ENCODE measurements around the gene MAP2K7. TPM values are rescaled to one million over a fixed set of nuclear protein-coding genes. Genes with fewer than 3 reads are reported as not detected.

MAP2K7 gene
- total RNA-seq, 1 experiment from 2014 or later: 37.4 TPM

DNA sequence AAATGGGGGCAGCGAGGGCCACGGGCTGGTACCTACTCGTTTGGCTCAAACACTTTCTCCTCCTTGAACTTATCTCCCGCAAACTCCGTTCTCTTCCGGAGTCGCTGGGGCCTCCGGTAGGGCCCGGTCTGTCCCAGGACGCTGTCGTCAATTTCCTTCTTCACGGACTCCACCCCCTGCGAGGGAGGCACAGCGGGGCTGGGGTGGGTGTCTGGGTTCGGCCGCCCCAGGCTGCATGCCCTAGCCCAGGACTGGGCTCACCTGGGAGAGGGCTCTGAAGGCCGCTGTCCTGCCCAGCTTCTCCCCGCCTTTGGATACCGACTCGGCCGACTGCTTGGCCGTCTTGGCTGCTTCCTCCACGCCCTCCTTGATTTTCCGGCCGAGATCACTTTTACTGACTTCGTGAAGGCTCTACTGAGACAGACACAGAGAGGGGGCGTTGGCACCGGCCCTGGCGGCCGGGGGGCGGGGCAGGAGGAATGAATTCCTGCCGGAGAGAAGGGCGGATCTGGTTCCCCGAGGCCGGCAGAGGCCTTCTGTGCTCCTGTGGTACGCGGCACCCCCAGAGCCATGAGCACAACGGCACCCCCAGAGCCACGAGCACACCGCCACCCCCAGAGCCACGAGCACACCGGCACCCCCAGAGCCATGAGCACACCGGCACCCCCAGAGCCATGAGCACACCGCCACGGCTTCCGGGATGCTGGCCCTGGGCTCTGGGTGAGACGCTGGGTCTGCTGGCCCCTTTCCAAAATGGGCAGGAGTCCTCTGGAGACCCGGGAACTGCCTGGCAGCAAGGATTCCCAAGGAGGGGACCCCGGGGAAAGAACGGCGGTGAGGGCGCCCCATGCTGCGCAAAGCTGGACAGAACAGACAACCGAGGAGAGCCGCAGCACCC is 30.4 kb downstream of the MAP2K7 start:
- Histone ChIP-seq H3K9me3 (no peaks in the 10 kb centered on the region), H3K27me3 (replicated peaks; ENCODE audit: control insufficient read depth, insufficient read depth, low read length) (no peaks in the 10 kb centered on the region), H3K4me3 (ENCODE audit: low read depth, low read length) (no peak overlapping the region), H3K36me3 (ENCODE audit: control insufficient read depth, insufficient read depth, low read length) (peaks cover 1% of the 10 kb centered on the region; the same call in 1 of the 2 replicates), H3K4me1 (peaks cover 6% of the 10 kb centered on the region; the same call in 1 of the 2 replicates)
- POLR2A ChIA-PET: interaction anchor here (0.6 to 1.2 kb wide), 2 partner anchors 10 to 19 kb away, joined by 6 to 7 read pairs; partner anchors contain the start of genes TGFBR3L and TIMM44
- Mint-ChIP-seq H3K27ac (ENCODE audit: unreplicated experiment) (no peak overlapping the region), H3K36me3 (ENCODE audit: insufficient read depth, unreplicated experiment) (peaks cover 81% of the 10 kb centered on the region), H3K9me3 (ENCODE audit: unreplicated experiment) (no peaks in the 10 kb centered on the region), H3K4me3 (ENCODE audit: unreplicated experiment) (no peak overlapping the region), H3K4me1 (ENCODE audit: low read depth, unreplicated experiment) (peaks cover 3% of the 10 kb centered on the region), H3K27me3 (ENCODE audit: insufficient read depth, unreplicated experiment) (no peaks in the 10 kb centered on the region)
- BruUV-seq (replicated peaks): no TSS peak
- no peak for DNase-seq
- CTCF ChIA-PET: interaction anchor here (0.6 kb wide), 1 partner anchor 18 kb away, joined by 3 read pairs; no protein-coding TSS in a partner anchor
- TF ChIP-seq, protein P1, sequence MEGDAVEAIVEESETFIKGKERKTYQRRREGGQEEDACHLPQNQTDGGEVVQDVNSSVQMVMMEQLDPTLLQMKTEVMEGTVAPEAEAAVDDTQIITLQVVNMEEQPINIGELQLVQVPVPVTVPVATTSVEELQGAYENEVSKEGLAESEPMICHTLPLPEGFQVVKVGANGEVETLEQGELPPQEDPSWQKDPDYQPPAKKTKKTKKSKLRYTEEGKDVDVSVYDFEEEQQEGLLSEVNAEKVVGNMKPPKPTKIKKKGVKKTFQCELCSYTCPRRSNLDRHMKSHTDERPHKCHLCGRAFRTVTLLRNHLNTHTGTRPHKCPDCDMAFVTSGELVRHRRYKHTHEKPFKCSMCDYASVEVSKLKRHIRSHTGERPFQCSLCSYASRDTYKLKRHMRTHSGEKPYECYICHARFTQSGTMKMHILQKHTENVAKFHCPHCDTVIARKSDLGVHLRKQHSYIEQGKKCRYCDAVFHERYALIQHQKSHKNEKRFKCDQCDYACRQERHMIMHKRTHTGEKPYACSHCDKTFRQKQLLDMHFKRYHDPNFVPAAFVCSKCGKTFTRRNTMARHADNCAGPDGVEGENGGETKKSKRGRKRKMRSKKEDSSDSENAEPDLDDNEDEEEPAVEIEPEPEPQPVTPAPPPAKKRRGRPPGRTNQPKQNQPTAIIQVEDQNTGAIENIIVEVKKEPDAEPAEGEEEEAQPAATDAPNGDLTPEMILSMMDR (IDR thresholded peaks at IDR 0.05; ENCODE audit: insufficient read depth in 1 of 2, low read depth in 1 of 2, low read length in 1 of 2, severe bottlenecking in 1 of 2, unreplicated experiment in 1 of 2): no peak
- intact Hi-C loops (cut with micrococcal nuclease; ENCODE audit: unreplicated experiment): no loop called here

DNA sequence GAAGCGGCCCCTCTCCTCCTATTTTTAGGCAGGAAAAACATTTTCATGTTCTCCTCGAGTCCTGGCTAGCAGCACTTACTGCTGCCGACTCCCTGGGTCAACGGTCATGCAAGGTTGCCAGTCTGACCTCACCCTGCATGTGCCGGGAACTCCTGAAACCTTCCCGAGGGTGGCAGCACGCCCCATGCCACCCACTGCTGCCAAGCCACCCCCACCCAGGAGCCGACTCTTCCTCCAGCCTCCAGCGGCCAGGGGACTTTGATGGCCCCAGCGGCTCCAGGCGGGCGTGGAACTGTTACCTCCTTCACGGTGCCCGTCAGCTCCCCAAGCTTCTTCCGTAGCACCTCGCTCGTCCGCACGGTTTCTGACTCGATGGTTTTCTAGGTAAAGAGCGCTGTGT is 31.1 kb downstream of the MAP2K7 start:
- H3K36me3 ChIP-seq (ENCODE audit: control insufficient read depth, insufficient read depth, low read length): peaks cover 1% of the 10 kb centered on the region; the same call in 1 of the 2 replicates

DNA sequence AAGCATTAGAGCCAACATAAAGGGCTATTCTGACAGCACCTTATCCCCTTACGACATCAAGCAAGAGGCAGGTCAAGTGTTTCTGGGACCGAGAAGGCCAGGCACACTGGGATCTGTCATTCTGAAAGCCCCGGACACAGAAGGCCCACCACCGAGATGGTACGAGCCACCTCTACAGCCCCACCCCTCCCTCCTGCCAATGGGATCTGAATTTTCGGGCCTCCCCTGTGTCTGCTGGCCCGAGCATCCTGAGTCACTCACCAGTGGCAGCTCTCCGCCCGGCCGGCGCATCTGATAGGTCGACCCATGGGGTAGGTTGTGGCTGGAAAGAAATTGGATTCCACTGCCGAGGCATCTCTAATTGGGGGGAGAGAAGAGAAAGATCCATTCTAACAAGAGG is 37.2 kb downstream of the MAP2K7 start:
- intact Hi-C loops (cut with micrococcal nuclease; ENCODE audit: unreplicated experiment): loop anchor here (10.0 kb wide), 1 partner anchor 214 kb away; no protein-coding TSS in a partner anchor
- Mint-ChIP-seq H3K4me1 (ENCODE audit: low read depth, unreplicated experiment) (peaks cover 6% of the 10 kb centered on the region), H3K36me3 (ENCODE audit: insufficient read depth, unreplicated experiment) (peaks cover 83% of the 10 kb centered on the region), H3K27ac (ENCODE audit: unreplicated experiment) (peak overlapping the region; percentile 42), H3K4me3 (ENCODE audit: unreplicated experiment) (no peak overlapping the region), H3K27me3 (ENCODE audit: insufficient read depth, unreplicated experiment) (no peaks in the 10 kb centered on the region), H3K9me3 (ENCODE audit: unreplicated experiment) (no peaks in the 10 kb centered on the region)
- TF ChIP-seq, protein P1 (IDR thresholded peaks at IDR 0.05; ENCODE audit: insufficient read depth in 1 of 2, low read depth in 1 of 2, low read length in 1 of 2, severe bottlenecking in 1 of 2, unreplicated experiment in 1 of 2): no peak
- ChIA-PET POLR2A (no interaction called here), CTCF (interaction anchor here (0.6 to 0.7 kb wide), 2 partner anchors 20 to 229 kb away, joined by 3 to 4 read pairs; partner anchors contain the start of gene SNAPC2)
- Histone ChIP-seq H3K4me3 (ENCODE audit: low read depth, low read length) (no peak overlapping the region), H3K9me3 (no peaks in the 10 kb centered on the region), H3K36me3 (ENCODE audit: control insufficient read depth, insufficient read depth, low read length) (peaks cover 3% of the 10 kb centered on the region), H3K4me1 (no peaks in the 10 kb centered on the region; the same call in 1 of the 2 replicates), H3K27me3 (replicated peaks; ENCODE audit: control insufficient read depth, insufficient read depth, low read length) (no peaks in the 10 kb centered on the region)
- DNase-seq: no peak
- BruUV-seq (replicated peaks): no TSS peak

More for the DNA sequence above, 31.1 kb downstream of the MAP2K7 start:
- CTCF ChIA-PET: no interaction called here
- intact Hi-C loops (cut with micrococcal nuclease; ENCODE audit: unreplicated experiment): no loop called here
- H3K9me3 ChIP-seq: no peaks in the 10 kb centered on the region
- POLR2A ChIA-PET: interaction anchor here (1.2 kb wide), 1 partner anchor 9 kb away, joined by 7 read pairs; the partner anchor contains the start of gene TIMM44
- H3K27me3 Mint-ChIP-seq (ENCODE audit: insufficient read depth, unreplicated experiment): no peaks in the 10 kb centered on the region
- H3K9me3 Mint-ChIP-seq (ENCODE audit: unreplicated experiment): no peaks in the 10 kb centered on the region
- H3K36me3 Mint-ChIP-seq (ENCODE audit: insufficient read depth, unreplicated experiment): peaks cover 81% of the 10 kb centered on the region
- no peaks in the 10 kb centered on the region for H3K4me1 Mint-ChIP-seq (ENCODE audit: low read depth, unreplicated experiment)
- H3K4me3 Mint-ChIP-seq (ENCODE audit: unreplicated experiment): no peak overlapping the region
- no TSS peak for BruUV-seq (replicated peaks)
- no peaks in the 10 kb centered on the region for H3K27me3 ChIP-seq (replicated peaks; ENCODE audit: control insufficient read depth, insufficient read depth, low read length)
- no peak for DNase-seq
- no peak overlapping the region for H3K4me3 ChIP-seq (ENCODE audit: low read depth, low read length)
- no peaks in the 10 kb centered on the region; the same call in 1 of the 2 replicates for H3K4me1 ChIP-seq
- TF ChIP-seq, protein P1 (IDR thresholded peaks at IDR 0.05; ENCODE audit: insufficient read depth in 1 of 2, low read depth in 1 of 2, low read length in 1 of 2, severe bottlenecking in 1 of 2, unreplicated experiment in 1 of 2): no peak
- H3K27ac Mint-ChIP-seq (ENCODE audit: unreplicated experiment): no peak overlapping the region
